HFFc6 (cell line): ENCODE results near the gene SAA4. TPM values are rescaled to one million over a fixed set of nuclear protein-coding genes. Genes with fewer than 3 reads are reported as not detected.
"Not testable (repeated sequence)": the region's sequence is repeated elsewhere in the genome, so short reads cannot be mapped to it uniquely, and the experiment has no call there.

Experiments used
- DNase-seq: peaks from one replicate; pipeline ENCODE4 v3.0.0-alpha.2; 2018
- H3K27ac Mint-ChIP-seq: 2 replicates; pipeline ENCODE4 v1.8.0; 2020; ENCODE audit warnings: mild to moderate bottlenecking, mixed read lengths
- H3K27me3 Mint-ChIP-seq: 2 replicates; pipeline ENCODE4 v1.8.0; 2021; ENCODE audit warnings: mild to moderate bottlenecking, moderate library complexity, mixed read lengths; ENCODE audit not compliant: insufficient read depth
- H3K36me3 Mint-ChIP-seq: 2 replicates; pipeline ENCODE4 v1.8.0; 2021; ENCODE audit warnings: low read depth, mixed read lengths
- H3K4me1 Mint-ChIP-seq: 2 replicates; pipeline ENCODE4 v1.8.0; 2020; ENCODE audit warnings: low read depth, mixed read lengths
- H3K4me3 Mint-ChIP-seq: 2 replicates; pipeline ENCODE4 v1.8.0; 2020; ENCODE audit warnings: mild to moderate bottlenecking, moderate library complexity, mixed read lengths
- H3K9me3 Mint-ChIP-seq: 2 replicates; pipeline ENCODE4 v1.8.0; 2020; ENCODE audit warnings: mild to moderate bottlenecking, mixed read lengths
- total RNA-seq, 6 experiments: library from RNA; stranded (reverse); fragmentation: NEBNext Ultra II Directional; extraction: Animal tissue kit (Norgen Biotek cat#: 25700); gene quantifications; 2 replicates in 1 of 6; 3 replicates in 5 of 6; pipeline ENCODE4 v1.2.3, GENCODE V29; 2021
- TF ChIP-seq, protein P1 (sequence below): fragments of 200-600 bp; sonication (generic); IDR thresholded peaks from 2 replicates; pipeline ENCODE4 v1.5.0; 2021; ENCODE audit warnings: antibody characterized with exemption, mild to moderate bottlenecking

Gene SAA4
- total RNA-seq, 6 experiments from 2014 or later = not detected

DNA sequence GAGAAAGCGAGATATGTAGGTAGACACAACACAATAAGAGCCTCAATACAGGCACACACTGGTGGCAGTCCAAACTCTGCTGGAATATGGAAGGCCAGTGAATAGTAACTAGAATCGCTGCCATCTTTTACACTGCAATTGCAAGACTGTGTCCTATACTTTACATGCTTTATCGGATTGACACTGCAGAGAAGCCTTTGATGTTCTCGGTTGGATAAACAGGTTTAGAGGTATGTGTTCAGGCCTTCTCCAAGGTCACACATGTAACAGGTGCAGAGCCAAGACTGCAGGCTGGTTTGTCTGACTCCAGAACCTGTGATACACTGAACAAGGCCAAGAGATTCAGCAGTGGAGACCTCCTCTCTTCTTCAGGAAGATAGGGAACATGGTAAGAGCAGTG lies 34.6 kb upstream of the SAA4 start:
- Mint-ChIP-seq H3K4me3 (no peak overlapping the region), H3K4me1 (0 out of 2 replicates have a peak, but pooled peaks cover 4% of the 10 kb centered on the region), H3K9me3 (peaks cover 5% of the 10 kb centered on the region; the same call in 1 of the 2 replicates), H3K27me3 (peaks cover 7% of the 10 kb centered on the region), H3K27ac (no peak overlapping the region), H3K36me3 (peaks cover 6% of the 10 kb centered on the region)
- no peak for DNase-seq
- TF ChIP-seq, protein P1, sequence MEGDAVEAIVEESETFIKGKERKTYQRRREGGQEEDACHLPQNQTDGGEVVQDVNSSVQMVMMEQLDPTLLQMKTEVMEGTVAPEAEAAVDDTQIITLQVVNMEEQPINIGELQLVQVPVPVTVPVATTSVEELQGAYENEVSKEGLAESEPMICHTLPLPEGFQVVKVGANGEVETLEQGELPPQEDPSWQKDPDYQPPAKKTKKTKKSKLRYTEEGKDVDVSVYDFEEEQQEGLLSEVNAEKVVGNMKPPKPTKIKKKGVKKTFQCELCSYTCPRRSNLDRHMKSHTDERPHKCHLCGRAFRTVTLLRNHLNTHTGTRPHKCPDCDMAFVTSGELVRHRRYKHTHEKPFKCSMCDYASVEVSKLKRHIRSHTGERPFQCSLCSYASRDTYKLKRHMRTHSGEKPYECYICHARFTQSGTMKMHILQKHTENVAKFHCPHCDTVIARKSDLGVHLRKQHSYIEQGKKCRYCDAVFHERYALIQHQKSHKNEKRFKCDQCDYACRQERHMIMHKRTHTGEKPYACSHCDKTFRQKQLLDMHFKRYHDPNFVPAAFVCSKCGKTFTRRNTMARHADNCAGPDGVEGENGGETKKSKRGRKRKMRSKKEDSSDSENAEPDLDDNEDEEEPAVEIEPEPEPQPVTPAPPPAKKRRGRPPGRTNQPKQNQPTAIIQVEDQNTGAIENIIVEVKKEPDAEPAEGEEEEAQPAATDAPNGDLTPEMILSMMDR = no peak

GRCh38 chr11:18270102-18270501 lies 33.5 kb upstream of the SAA4 start:
- Mint-ChIP-seq H3K36me3 (peaks cover 1% of the 10 kb centered on the region), H3K4me3 (no peak overlapping the region), H3K4me1 (0 out of 2 replicates have a peak, but pooled peaks cover 4% of the 10 kb centered on the region), H3K27ac (no peak overlapping the region), H3K9me3 (peaks cover 1% of the 10 kb centered on the region; the same call in 1 of the 2 replicates), H3K27me3 (peaks cover 13% of the 10 kb centered on the region)
- no peak for DNase-seq
- TF ChIP-seq, protein P1 = peak; percentile 30; the same call in 1 of the 2 replicates

DNA sequence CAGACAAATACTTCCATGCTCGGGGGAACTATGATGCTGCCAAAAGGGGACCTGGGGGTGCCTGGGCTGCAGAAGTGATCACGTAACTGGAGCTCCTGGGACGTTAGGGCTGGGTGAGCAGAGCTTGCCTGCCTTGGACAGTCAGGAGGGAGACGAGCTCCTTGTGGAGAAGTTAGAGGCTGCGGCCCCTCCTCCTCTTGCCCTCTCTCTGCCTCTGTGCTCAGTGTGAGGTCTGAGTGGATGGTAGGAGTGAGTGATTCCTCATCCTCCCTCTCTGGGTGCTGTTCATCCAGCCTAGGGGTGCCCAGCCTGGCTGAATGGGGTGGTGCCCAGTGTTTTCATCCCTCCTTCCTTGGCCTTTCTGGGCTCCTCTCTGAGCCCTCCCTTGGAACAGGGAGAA lies 32.6 kb upstream of the SAA4 start:
- not testable (repeated sequence) for H3K4me3 Mint-ChIP-seq

GRCh38 chr11:18267335-18268133 lies 30.9 kb upstream of the SAA4 start:
- H3K4me1 Mint-ChIP-seq, H3K36me3 Mint-ChIP-seq, H3K9me3 Mint-ChIP-seq, H3K27ac Mint-ChIP-seq, DNase-seq: not testable (repeated sequence)
- Mint-ChIP-seq H3K27me3 (peaks cover 12% of the 10 kb centered on the region), H3K4me3 (peak overlapping the region; percentile 22; the same call in 1 of the 2 replicates)

More for the DNA sequence above, 32.6 kb upstream of the SAA4 start:
- H3K27me3 Mint-ChIP-seq = peaks cover 13% of the 10 kb centered on the region
- not testable (repeated sequence) for H3K9me3 Mint-ChIP-seq, H3K4me1 Mint-ChIP-seq, H3K36me3 Mint-ChIP-seq, H3K27ac Mint-ChIP-seq, DNase-seq

GRCh38 chr11:18265949-18266348 lies 29.3 kb upstream of the SAA4 start, which contains the start of gene SAA1:
Gene SAA1 (plus strand): TSS chr11:18266264. CDS start chr11:18266888, 624 bp downstream.
- TF ChIP-seq, protein P1 = no peak
- H3K4me3 Mint-ChIP-seq = no peak within 1 kb of the TSS
- H3K9me3 Mint-ChIP-seq = no peaks in the 10 kb centered on the region
- peaks cover 12% of the 10 kb centered on the region for H3K27me3 Mint-ChIP-seq
- DNase-seq = no peak
- H3K36me3 Mint-ChIP-seq = no peaks in the 10 kb centered on the region
- no peak within 1 kb of the TSS for H3K27ac Mint-ChIP-seq
- H3K4me1 Mint-ChIP-seq = 0 out of 2 replicates have a peak, but pooled peaks cover 4% of the 10 kb centered on the region

- H3K27ac Mint-ChIP-seq = no peak overlapping the region
- H3K4me3 Mint-ChIP-seq = no peak overlapping the region
- TF ChIP-seq, protein P1 = no peak
- DNase-seq = no peak
- H3K9me3 Mint-ChIP-seq = no peaks in the 10 kb centered on the region
- no peaks in the 10 kb centered on the region for H3K36me3 Mint-ChIP-seq
- peaks cover 12% of the 10 kb centered on the region for H3K27me3 Mint-ChIP-seq
- 0 out of 2 replicates have a peak, but pooled peaks cover 4% of the 10 kb centered on the region for H3K4me1 Mint-ChIP-seq
These were observed 28.3 kb upstream of the SAA4 start for GRCh38 chr11:18264677-18265555.
